Gastrocnemius medialis (tissue), 4 donors: Measurements from ENCODE around the gene CIDEC. TPM values are rescaled to one million over a fixed set of nuclear protein-coding genes. Genes with fewer than 3 reads are reported as not detected.
A peak's percentile ranks its signal among the peaks of the same experiment; 100 is the strongest.

ENCODE experiments used
- ATAC-seq, 2 donors: fragments of 150-250 bp; one replicate each; pipeline ENCODE4 v1.9.1; 2016
- DNase-seq, 2 donors: peaks; one replicate each; pipeline ENCODE4 v3.0.0-alpha.2; 2019
- H3K27ac ChIP-seq, 4 donors: fragments of 200-600 bp; sonication (generic); 1 replicate in 1 of 4; 2 replicates in 3 of 4; pipeline ENCODE4 v1.5.1; 2016 to 2018; ENCODE audit warnings: mild to moderate bottlenecking in 2 of 4, moderate library complexity in 1 of 4
- H3K27me3 ChIP-seq, 3 donors: fragments of 200-600 bp; sonication (generic) in 2 of 3; 1 replicate in 1 of 3; 2 replicates in 2 of 3; pipeline versions ENCODE4 v1.5.1 to v1.6.0; 2016 to 2019; ENCODE audit warnings: mild to moderate bottlenecking in 1 of 3, moderate library complexity in 1 of 3
- H3K36me3 ChIP-seq, 2 donors: fragments of 200-600 bp; sonication (generic) in 1 of 2; one replicate each; pipeline ENCODE4 v1.5.1; 2017 to 2018
- H3K4me1 ChIP-seq, 2 donors: fragments of 200-600 bp; sonication (generic) in 1 of 2; one replicate each; pipeline ENCODE4 v1.5.1; 2016 to 2017; ENCODE audit warnings: mild to moderate bottlenecking in 2 of 2
- H3K4me3 ChIP-seq, 4 donors: fragments of 200-600 bp; sonication (generic) in 3 of 4; 1 replicate in 1 of 4; 2 replicates in 3 of 4; pipeline ENCODE4 v1.5.1; 2016 to 2019; ENCODE audit warnings: mild to moderate bottlenecking in 2 of 4
- H3K9me3 ChIP-seq, 3 donors: fragments of 200-600 bp; sonication (generic) in 2 of 3; 1 replicate in 1 of 3; 2 replicates in 2 of 3; pipeline ENCODE4 v1.5.1; 2016 to 2019
- CTCF ChIP-seq, 5 experiments: fragments of 450-650 bp in 3 of 5; fragments of 200-600 bp in 2 of 5; sonication (generic) in 2 of 5; IDR thresholded peaks in 4 of 5; conservative IDR thresholded peaks in 1 of 5; 1 replicate in 4 of 5; 2 replicates in 1 of 5; pipeline ENCODE4 v1.5.1; 2016 to 2019; ENCODE audit warnings: antibody characterized with exemption in 5 of 5, mild to moderate bottlenecking in 3 of 5, moderate library complexity in 3 of 5
- POLR2A ChIP-seq, 2 donors: fragments of 450-650 bp; IDR thresholded peaks; one replicate each; pipeline ENCODE4 v1.6.1; 2017; ENCODE audit warnings: antibody characterized with exemption in 2 of 2, mild to moderate bottlenecking in 2 of 2, moderate library complexity in 2 of 2
- in situ Hi-C, 4 donors: fragments of 200-750 bp; cut with MboI; loops; one replicate each; pipeline versions ENCODE4 v1.15.0 to v1.8.0; 2017; ENCODE audit warnings: low sequenced_read_pairs in 4 of 4
- intact Hi-C: fragments of 100-400 bp; cut with DNase I; formaldehyde crosslinking; loops from one replicate; pipeline ENCODE4 v1.15.1; 2023; ENCODE audit warnings: low total_unique reads
- total RNA-seq, 4 donors: library from RNA; depleted of rRNA; stranded (reverse); fragments of >200 nt; gene quantifications; one replicate each; pipeline versions ENCODE4 v1.1.0 to v1.2.3, GENCODE V29; 2016

Gene CIDEC
- total RNA-seq, 4 donors from 2014 or later, result 1.4 to 13.4 (median 3.5) TPM

GRCh38 chr3:9887480-9887879, 7.4 kb upstream of the CIDEC start:
- in situ Hi-C loops, result no loop called here
- no peak for TF ChIP-seq CTCF (IDR thresholded peaks at IDR 0.05 in 4 of 5, conservative IDR thresholded peaks at IDR 0.05 in 1 of 5)
- TF ChIP-seq POLR2A (IDR thresholded peaks at IDR 0.05), result no peak
- H3K4me3 ChIP-seq, result no peak overlapping the region
- no peak overlapping the region for H3K27ac ChIP-seq
- H3K27me3 ChIP-seq, result no peaks in the 10 kb centered on the region
- H3K9me3 ChIP-seq, result no peaks in the 10 kb centered on the region
- H3K4me1 ChIP-seq, result peaks cover 3 to 11% of the 10 kb centered on the region in 2 donors
- intact Hi-C loops, result no loop called here
- ATAC-seq (no peak), DNase-seq (no peak)
- peaks cover 0 to 4% of the 10 kb centered on the region in 2 donors for H3K36me3 ChIP-seq

GRCh38 chr3:9886328-9886727, 6.3 kb upstream of the CIDEC start:
- no peaks in the 10 kb centered on the region for H3K9me3 ChIP-seq
- no peak for ATAC-seq
- H3K4me1 ChIP-seq, result peaks cover 3 to 6% of the 10 kb centered on the region in 2 donors
- no peak overlapping the region for H3K27ac ChIP-seq
- TF ChIP-seq POLR2A (IDR thresholded peaks at IDR 0.05), result no peak
- TF ChIP-seq CTCF (IDR thresholded peaks at IDR 0.05 in 4 of 5, conservative IDR thresholded peaks at IDR 0.05 in 1 of 5), result no peak
- H3K4me3 ChIP-seq, result no peak overlapping the region
- intact Hi-C loops, result no loop called here
- H3K36me3 ChIP-seq, result no peaks in the 10 kb centered on the region
- in situ Hi-C loops, result no loop called here
- no peaks in the 10 kb centered on the region for H3K27me3 ChIP-seq
- no peak for DNase-seq

- peak; percentile 19 to 39 for DNase-seq
- Histone ChIP-seq H3K36me3 (no peaks in the 10 kb centered on the region), H3K9me3 (no peaks in the 10 kb centered on the region), H3K4me1 (no peaks in the 10 kb centered on the region), H3K4me3 (no peak overlapping the region), H3K27me3 (no peaks in the 10 kb centered on the region), H3K27ac (peak overlapping the region in 2 of 4 donors; percentile 41 to 57)
- intact Hi-C loops, result no loop called here
- in situ Hi-C loops, result no loop called here
- ATAC-seq, result peak; percentile 77 to 95
- TF ChIP-seq POLR2A (IDR thresholded peaks at IDR 0.05) (no peak), CTCF (IDR thresholded peaks at IDR 0.05 in 4 of 5, conservative IDR thresholded peaks at IDR 0.05 in 1 of 5) (no peak)
Observed at GRCh38 chr3:9884555-9885165, 4.6 kb upstream of the CIDEC start.

GRCh38 chr3:9883706-9884554, 3.9 kb upstream of the CIDEC start:
- Histone ChIP-seq H3K36me3 (no peaks in the 10 kb centered on the region), H3K4me3 (no peak overlapping the region), H3K27ac (peak overlapping the region in 2 of 4 donors; percentile 41 to 57), H3K4me1 (no peaks in the 10 kb centered on the region), H3K9me3 (no peaks in the 10 kb centered on the region), H3K27me3 (no peaks in the 10 kb centered on the region)
- DNase-seq (no peak), ATAC-seq (no peak)
- in situ Hi-C loops, result no loop called here
- TF ChIP-seq POLR2A (IDR thresholded peaks at IDR 0.05) (no peak), CTCF (IDR thresholded peaks at IDR 0.05 in 4 of 5, conservative IDR thresholded peaks at IDR 0.05 in 1 of 5) (no peak)
- intact Hi-C loops, result no loop called here
